HepG2 (cell line): ENCODE measurements around the gene ST6GALNAC6. TPM values are rescaled to one million over a fixed set of nuclear protein-coding genes. Genes with fewer than 3 reads are reported as not detected.
A peak's percentile ranks its signal among the peaks of the same experiment; 100 is the strongest.

Experiments used
- CHD4 ChIP-seq: fragments of 200-600 bp; sonication (generic); IDR thresholded peaks from 2 replicates; pipeline ENCODE4 v1.7.0; 2017; ENCODE audit warnings: mild to moderate bottlenecking, low read length, borderline replicate concordance
- ELF4 ChIP-seq: sonication (generic); formaldehyde crosslinking; IDR thresholded peaks from 2 replicates; pipeline ENCODE4 v1.5.0; 2020; ENCODE audit warnings: missing genetic modification reagents, mild to moderate bottlenecking, moderate library complexity, borderline replicate concordance
- IKZF4 ChIP-seq: sonication (generic); formaldehyde crosslinking; IDR thresholded peaks from 2 replicates; pipeline ENCODE4 v1.5.1; 2020; ENCODE audit warnings: borderline replicate concordance, mild to moderate bottlenecking, low read depth, missing genetic modification reagents; ENCODE audit errors: not compliant biosample characterization
- KAT2B ChIP-seq: fragments of 150-350 bp; IDR thresholded peaks from 2 replicates; pipeline ENCODE4 v1.6.1; 2014; ENCODE audit warnings: low read depth, low read length, borderline replicate concordance
- LCORL ChIP-seq, 2 experiments: fragments of 450-650 bp in 1 of 2; sonication (generic) in 1 of 2; formaldehyde crosslinking in 1 of 2; IDR thresholded peaks; 2 replicates each; pipeline versions ENCODE4 v1.5.0 to v1.6.1; 2017 to 2020; ENCODE audit warnings: antibody characterized with exemption in 1 of 2, missing genetic modification reagents in 1 of 2
- RBM39 ChIP-seq: fragments of 200-400 bp; formaldehyde crosslinking; IDR thresholded peaks from one replicate; pipeline ENCODE4 v1.6.1; 2018; ENCODE audit warnings: antibody characterized with exemption, mild to moderate bottlenecking, low read depth, low read length; ENCODE audit not compliant: poor library complexity, severe bottlenecking
- XRCC5 ChIP-seq: fragments of 200-400 bp; formaldehyde crosslinking; optimal IDR thresholded peaks from 2 replicates; pipeline ENCODE3; 2017; ENCODE audit warnings: mild to moderate bottlenecking, low read length
- ZMAT3 ChIP-seq: sonication (generic); formaldehyde crosslinking; conservative IDR thresholded peaks from 2 replicates; pipeline ENCODE4 v1.7.0; 2021; ENCODE audit warnings: missing genetic modification reagents
- ZNF142 ChIP-seq: sonication (generic); formaldehyde crosslinking; IDR thresholded peaks from 2 replicates; pipeline ENCODE4 v1.4.0; 2020; ENCODE audit warnings: missing genetic modification reagents
- ZNF260 ChIP-seq: sonication (generic); formaldehyde crosslinking; IDR thresholded peaks from 2 replicates; pipeline ENCODE4 v1.4.0; 2020; ENCODE audit warnings: missing genetic modification reagents, low read depth, mild to moderate bottlenecking, borderline replicate concordance
- ZNF263 ChIP-seq: sonication (generic); formaldehyde crosslinking; IDR thresholded peaks from 2 replicates; pipeline ENCODE4 v1.4.0; 2020; ENCODE audit warnings: missing genetic modification reagents
- ZNF275 ChIP-seq: sonication (generic); formaldehyde crosslinking; IDR thresholded peaks from 2 replicates; pipeline ENCODE4 v1.8.0; 2022; ENCODE audit warnings: missing genetic modification reagents, mild to moderate bottlenecking, inconsistent platforms, borderline replicate concordance
- ZNF550 ChIP-seq: sonication (generic); formaldehyde crosslinking; IDR thresholded peaks from 2 replicates; pipeline ENCODE4 v1.4.0; 2020; ENCODE audit warnings: mild to moderate bottlenecking, missing genetic modification reagents, borderline replicate concordance
- ZNF7 ChIP-seq: IDR thresholded peaks from 2 replicates; pipeline ENCODE4 v1.6.1; 2016; ENCODE audit warnings: missing biosample characterization, missing genetic modification reagents
- polyA plus RNA-seq, 8 experiments: library from polyadenylated mRNA; depleted of rRNA in 3 of 8; stranded (reverse) in 7 of 8; unstranded in 1 of 8; fragments of >200 nt; fragmentation: Illumina TruSeq in 4 of 8; extraction: Trizol in 4 of 8; gene quantifications; 2 replicates each; pipeline versions ENCODE4 v1.2.1 to v1.2.3, GENCODE V29; 2011 to 2016; ENCODE audit warnings: low read depth in 4 of 8, missing spikeins in 1 of 8, mixed read lengths in 1 of 8; ENCODE audit not compliant: insufficient read depth in 1 of 8
- total RNA-seq, 5 experiments: library from RNA; depleted of rRNA; stranded (reverse); fragments of >200 nt; fragmentation: Illumina TruSeq; extraction: Trizol; gene quantifications; 2 replicates each; pipeline ENCODE4 v1.2.3, GENCODE V29; 2016; ENCODE audit warnings: low read depth in 1 of 5
- TF ChIP-seq, protein P1 (sequence below): sonication (generic); formaldehyde crosslinking; IDR thresholded peaks from 2 replicates; pipeline ENCODE4 v1.4.0; 2020; ENCODE audit warnings: mild to moderate bottlenecking, missing genetic modification reagents
- TF ChIP-seq, protein P2 (sequence below): sonication (generic); formaldehyde crosslinking; IDR thresholded peaks from 2 replicates; pipeline ENCODE4 v1.4.0; 2020; ENCODE audit warnings: missing genetic modification reagents

The ST6GALNAC6 gene
- total and polyA plus RNA-seq, 2 of the 13 experiments (the other 11 are each of a cell fraction or from before 2014, with no cell fraction given) = 18.5 to 65.4 TPM

- no peak for TF ChIP-seq XRCC5
- TF ChIP-seq ZNF7 = no peak
- no peak for TF ChIP-seq ZNF550 (CRISPR knock-in tag)
- TF ChIP-seq ZMAT3 (CRISPR knock-in tag) = no peak
- TF ChIP-seq ZNF275 = no peak
- TF ChIP-seq ELF4 = no peak
- TF ChIP-seq ZNF142 (CRISPR knock-in tag) = no peak
- TF ChIP-seq IKZF4 (CRISPR knock-in tag) = no peak
- TF ChIP-seq KAT2B = no peak
- TF ChIP-seq RBM39 = peak; percentile 74
- TF ChIP-seq ZNF263 (CRISPR knock-in tag) = 0 out of 2 replicates have a peak, but pooled peaks have one; percentile 16
- TF ChIP-seq, protein P1, sequence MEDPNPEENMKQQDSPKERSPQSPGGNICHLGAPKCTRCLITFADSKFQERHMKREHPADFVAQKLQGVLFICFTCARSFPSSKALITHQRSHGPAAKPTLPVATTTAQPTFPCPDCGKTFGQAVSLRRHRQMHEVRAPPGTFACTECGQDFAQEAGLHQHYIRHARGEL (CRISPR knock-in tag) = no peak
- 0 out of 2 replicates have a peak, but pooled peaks have one; percentile 10 for TF ChIP-seq CHD4
- no peak for TF ChIP-seq LCORL (IDR thresholded peaks at IDR 0.05)
- TF ChIP-seq LCORL (CRISPR knock-in tag; IDR thresholded peaks at IDR 0.05) = 0 out of 2 replicates have a peak, but pooled peaks have one; percentile 32
- TF ChIP-seq, protein P2, sequence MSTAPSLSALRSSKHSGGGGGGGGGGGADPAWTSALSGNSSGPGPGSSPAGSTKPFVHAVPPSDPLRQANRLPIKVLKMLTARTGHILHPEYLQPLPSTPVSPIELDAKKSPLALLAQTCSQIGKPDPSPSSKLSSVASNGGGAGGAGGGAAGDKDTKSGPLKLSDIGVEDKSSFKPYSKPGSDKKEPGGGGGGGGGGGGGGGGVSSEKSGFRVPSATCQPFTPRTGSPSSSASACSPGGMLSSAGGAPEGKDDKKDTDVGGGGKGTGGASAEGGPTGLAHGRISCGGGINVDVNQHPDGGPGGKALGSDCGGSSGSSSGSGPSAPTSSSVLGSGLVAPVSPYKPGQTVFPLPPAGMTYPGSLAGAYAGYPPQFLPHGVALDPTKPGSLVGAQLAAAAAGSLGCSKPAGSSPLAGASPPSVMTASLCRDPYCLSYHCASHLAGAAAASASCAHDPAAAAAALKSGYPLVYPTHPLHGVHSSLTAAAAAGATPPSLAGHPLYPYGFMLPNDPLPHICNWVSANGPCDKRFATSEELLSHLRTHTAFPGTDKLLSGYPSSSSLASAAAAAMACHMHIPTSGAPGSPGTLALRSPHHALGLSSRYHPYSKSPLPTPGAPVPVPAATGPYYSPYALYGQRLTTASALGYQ = no peak
- TF ChIP-seq ZNF260 = no peak
Observed at GRCh38 chr9:127930231-127931091, 31.1 kb upstream of the ST6GALNAC6 start, which contains the start of gene PIP5KL1 (continued).
